GM12865 (cell line): ENCODE results near the gene LSR.
A peak's percentile ranks its signal among the peaks of the same experiment; 100 is the strongest.

ENCODE experiments used
- DNase-seq: peaks from one replicate; pipeline ENCODE4 v3.0.0; 2010; ENCODE audit warnings: low read depth
- H3K4me3 ChIP-seq: 2 replicates; pipeline ENCODE4 v1.5.1; 2011; ENCODE audit warnings: mild to moderate bottlenecking, low read depth, low read length, control low read depth
- TF ChIP-seq, protein P1 (sequence below): IDR thresholded peaks from 2 replicates; pipeline ENCODE4 v1.5.1; 2011; ENCODE audit warnings: low read length, control low read depth, low read depth, inconsistent platforms; ENCODE audit not compliant: insufficient read depth; ENCODE audit errors: missing control alignments

LSR gene

GRCh38 chr19:35249848-35250711 lies 1.3 kb downstream of the LSR start:
- DNase-seq = no peak
- peak overlapping the region; percentile 80 for H3K4me3 ChIP-seq
- TF ChIP-seq, protein P1, sequence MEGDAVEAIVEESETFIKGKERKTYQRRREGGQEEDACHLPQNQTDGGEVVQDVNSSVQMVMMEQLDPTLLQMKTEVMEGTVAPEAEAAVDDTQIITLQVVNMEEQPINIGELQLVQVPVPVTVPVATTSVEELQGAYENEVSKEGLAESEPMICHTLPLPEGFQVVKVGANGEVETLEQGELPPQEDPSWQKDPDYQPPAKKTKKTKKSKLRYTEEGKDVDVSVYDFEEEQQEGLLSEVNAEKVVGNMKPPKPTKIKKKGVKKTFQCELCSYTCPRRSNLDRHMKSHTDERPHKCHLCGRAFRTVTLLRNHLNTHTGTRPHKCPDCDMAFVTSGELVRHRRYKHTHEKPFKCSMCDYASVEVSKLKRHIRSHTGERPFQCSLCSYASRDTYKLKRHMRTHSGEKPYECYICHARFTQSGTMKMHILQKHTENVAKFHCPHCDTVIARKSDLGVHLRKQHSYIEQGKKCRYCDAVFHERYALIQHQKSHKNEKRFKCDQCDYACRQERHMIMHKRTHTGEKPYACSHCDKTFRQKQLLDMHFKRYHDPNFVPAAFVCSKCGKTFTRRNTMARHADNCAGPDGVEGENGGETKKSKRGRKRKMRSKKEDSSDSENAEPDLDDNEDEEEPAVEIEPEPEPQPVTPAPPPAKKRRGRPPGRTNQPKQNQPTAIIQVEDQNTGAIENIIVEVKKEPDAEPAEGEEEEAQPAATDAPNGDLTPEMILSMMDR = no peak

- no peak overlapping the region for H3K4me3 ChIP-seq
- TF ChIP-seq, protein P1 = no peak
- DNase-seq = no peak
These were observed 2.7 kb downstream of the LSR start for GRCh38 chr19:35251456-35251855.

- H3K4me3 ChIP-seq = no peak overlapping the region
- no peak for DNase-seq
- TF ChIP-seq, protein P1 = no peak
These were observed 4.8 kb downstream of the LSR start for GRCh38 chr19:35253316-35254286.

- DNase-seq = no peak
- H3K4me3 ChIP-seq = no peak overlapping the region
- TF ChIP-seq, protein P1 = no peak
These were observed 5.8 kb downstream of the LSR start for GRCh38 chr19:35254341-35255297.

DNA sequence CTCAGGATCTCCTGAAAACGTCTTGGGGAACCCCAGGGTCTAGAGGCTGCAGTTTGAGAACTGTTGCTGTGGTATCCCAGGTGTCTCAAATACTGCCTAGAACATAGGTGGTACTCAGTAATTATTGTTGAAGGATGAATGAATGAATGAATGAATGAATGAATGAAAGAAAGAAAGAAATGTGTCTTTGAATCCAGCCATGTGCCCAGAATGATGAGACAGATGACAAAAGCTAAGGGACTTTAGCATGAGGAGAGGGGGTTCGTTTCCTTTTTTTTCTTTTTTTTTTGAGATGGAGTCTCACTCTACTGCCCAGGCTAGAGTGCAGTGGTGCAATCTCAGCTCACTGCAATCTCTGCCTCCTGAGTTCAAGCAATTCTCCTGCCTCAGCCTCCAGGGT lies 7.8 kb downstream of the LSR start:
- no peak overlapping the region for H3K4me3 ChIP-seq
- TF ChIP-seq, protein P1 = no peak
- no peak for DNase-seq

DNA sequence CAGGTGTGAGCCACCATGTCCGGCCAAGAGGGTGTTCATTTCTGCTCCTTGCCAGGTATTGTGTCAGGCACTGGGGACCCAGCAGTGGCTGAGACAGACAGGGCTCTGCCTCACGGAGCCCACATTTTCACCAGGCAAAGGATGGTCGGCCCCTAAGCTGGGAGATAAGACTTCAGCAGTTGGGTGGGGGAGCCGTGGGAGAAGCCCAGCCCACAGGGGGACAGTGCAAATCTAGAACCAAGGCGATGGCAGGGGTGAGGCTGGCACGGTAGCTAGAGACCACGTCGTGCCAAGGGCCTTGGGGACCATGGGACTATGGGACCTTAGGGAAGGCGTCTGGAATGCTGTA lies 8.3 kb downstream of the LSR start:
- DNase-seq = no peak
- TF ChIP-seq, protein P1 = no peak
- H3K4me3 ChIP-seq = no peak overlapping the region
